ENCODE measurements around the gene CHP2.

CHP2 gene

GRCh38 chr16:23710008-23710407 lies 44.8 kb upstream of the CHP2 start:
- Histone ChIP-seq H2AFZ (ENCODE audit: low read length) (no peak overlapping the region), H4K8ac (ENCODE audit: low read depth, low read length) (no peak overlapping the region), H3K4me3 (ENCODE audit: low read length in 2 of 2) (peak overlapping the region in 1 of 2 donors; percentile 51), H2BK120ac (ENCODE audit: low read depth, low read length) (no peak overlapping the region), H3K27ac (replicated peaks; ENCODE audit: low read length) (no peak overlapping the region), H2BK5ac (ENCODE audit: low read length) (no peak overlapping the region), H3K79me1 (ENCODE audit: low read depth, low read length) (no peaks in the 10 kb centered on the region), H3K36me3 (replicated peaks in 1 of 2; ENCODE audit: control insufficient read depth in 2 of 2, insufficient read depth in 2 of 2, low read length in 2 of 2) (no peaks in the 10 kb centered on the region), H3K18ac (ENCODE audit: low read length) (no peak overlapping the region), H4K91ac (ENCODE audit: low read depth, low read length, poor library complexity) (no peak overlapping the region), H3K9me3 (replicated peaks in 1 of 2; ENCODE audit: control insufficient read depth in 2 of 2, insufficient read depth in 1 of 2, low read depth in 1 of 2, low read length in 2 of 2) (peaks cover 2 to 3% of the 10 kb centered on the region in 2 donors), H3K9ac (ENCODE audit: low read depth, low read length, poor library complexity) (no peak overlapping the region), H2AK5ac (ENCODE audit: low read depth, low read length) (no peak overlapping the region), H3K27me3 (ENCODE audit: control insufficient read depth in 3 of 3, insufficient read depth in 3 of 3, low read depth in 1 of 3, low read length in 3 of 3) (peaks cover 2 to 44% (median 23%) of the 10 kb centered on the region in 3 experiments), H3K4me1 (ENCODE audit: control insufficient read depth in 2 of 2, insufficient read depth in 1 of 2, low read depth in 1 of 2, low read length in 2 of 2) (no peaks in the 10 kb centered on the region), H2BK15ac (ENCODE audit: low read length) (no peak overlapping the region), H3K4me2 (ENCODE audit: insufficient read depth, low read length, poor library complexity, severe bottlenecking) (no peak overlapping the region), H2BK12ac (ENCODE audit: low read length) (no peak overlapping the region), H3K14ac (ENCODE audit: low read length) (no peak overlapping the region), H3K4ac (ENCODE audit: low read length) (no peak overlapping the region), H3K23ac (ENCODE audit: low read depth, low read length, poor library complexity) (no peak overlapping the region)
- no peak for DNase-seq (ENCODE audit: low spot score)
- no CpG with 5 or more reads among the region's 2 CpGs for WGBS, 2 donors (ENCODE audit: extremely low coverage in 2 of 2, insufficient read length in 2 of 2, insufficient replicate concordance in 1 of 2)

- Histone ChIP-seq H2BK12ac (ENCODE audit: low read length) (no peak overlapping the region), H3K4ac (ENCODE audit: low read length) (no peak overlapping the region), H3K9me3 (replicated peaks in 1 of 2; ENCODE audit: control insufficient read depth in 2 of 2, insufficient read depth in 1 of 2, low read depth in 1 of 2, low read length in 2 of 2) (peaks cover 2 to 3% of the 10 kb centered on the region in 2 donors), H2BK15ac (ENCODE audit: low read length) (no peak overlapping the region), H3K4me3 (ENCODE audit: low read length in 2 of 2) (no peak overlapping the region), H3K79me1 (ENCODE audit: low read depth, low read length) (no peaks in the 10 kb centered on the region), H3K36me3 (replicated peaks in 1 of 2; ENCODE audit: control insufficient read depth in 2 of 2, insufficient read depth in 2 of 2, low read length in 2 of 2) (no peaks in the 10 kb centered on the region), H2AK5ac (ENCODE audit: low read depth, low read length) (no peak overlapping the region), H3K27me3 (ENCODE audit: control insufficient read depth in 3 of 3, insufficient read depth in 3 of 3, low read depth in 1 of 3, low read length in 3 of 3) (peaks cover 2 to 45% (median 23%) of the 10 kb centered on the region in 3 experiments), H2AFZ (ENCODE audit: low read length) (no peak overlapping the region), H3K18ac (ENCODE audit: low read length) (no peak overlapping the region), H3K4me1 (ENCODE audit: control insufficient read depth in 2 of 2, insufficient read depth in 1 of 2, low read depth in 1 of 2, low read length in 2 of 2) (no peaks in the 10 kb centered on the region), H3K14ac (ENCODE audit: low read length) (no peak overlapping the region), H3K9ac (ENCODE audit: low read depth, low read length, poor library complexity) (no peak overlapping the region), H4K8ac (ENCODE audit: low read depth, low read length) (no peak overlapping the region), H3K4me2 (ENCODE audit: insufficient read depth, low read length, poor library complexity, severe bottlenecking) (no peak overlapping the region), H3K27ac (replicated peaks; ENCODE audit: low read length) (no peak overlapping the region), H2BK5ac (ENCODE audit: low read length) (no peak overlapping the region), H3K23ac (ENCODE audit: low read depth, low read length, poor library complexity) (no peak overlapping the region), H4K91ac (ENCODE audit: low read depth, low read length, poor library complexity) (no peak overlapping the region), H2BK120ac (ENCODE audit: low read depth, low read length) (no peak overlapping the region)
- no peak for DNase-seq (ENCODE audit: low spot score)
- no CpG with 5 or more reads among the region's 3 CpGs for WGBS, 2 donors (ENCODE audit: extremely low coverage in 2 of 2, insufficient read length in 2 of 2, insufficient replicate concordance in 1 of 2)
Observed at GRCh38 chr16:23710504-23710903, 44.3 kb upstream of the CHP2 start.

- no peak overlapping the region for H2BK15ac ChIP-seq (ENCODE audit: low read length)
- no peak overlapping the region for H3K18ac ChIP-seq (ENCODE audit: low read length)
- no peak overlapping the region for H2BK5ac ChIP-seq (ENCODE audit: low read length)
- H3K4me1 ChIP-seq (ENCODE audit: control insufficient read depth in 2 of 2, insufficient read depth in 1 of 2, low read depth in 1 of 2, low read length in 2 of 2): no peaks in the 10 kb centered on the region
- no CpG with 5 or more reads among the region's 4 CpGs for WGBS, 2 donors (ENCODE audit: extremely low coverage in 2 of 2, insufficient read length in 2 of 2, insufficient replicate concordance in 1 of 2)
- no peak overlapping the region for H4K8ac ChIP-seq (ENCODE audit: low read depth, low read length)
- H2AK5ac ChIP-seq (ENCODE audit: low read depth, low read length): no peak overlapping the region
- H2BK12ac ChIP-seq (ENCODE audit: low read length): no peak overlapping the region
- H3K27ac ChIP-seq (replicated peaks; ENCODE audit: low read length): no peak overlapping the region
- H3K4ac ChIP-seq (ENCODE audit: low read length): no peak overlapping the region
- H3K14ac ChIP-seq (ENCODE audit: low read length): no peak overlapping the region
- no peak overlapping the region for H3K9ac ChIP-seq (ENCODE audit: low read depth, low read length, poor library complexity)
- H3K79me1 ChIP-seq (ENCODE audit: low read depth, low read length): no peaks in the 10 kb centered on the region
- H3K36me3 ChIP-seq (replicated peaks in 1 of 2; ENCODE audit: control insufficient read depth in 2 of 2, insufficient read depth in 2 of 2, low read length in 2 of 2): no peaks in the 10 kb centered on the region
- H3K23ac ChIP-seq (ENCODE audit: low read depth, low read length, poor library complexity): peak overlapping the region; percentile 35
- H2BK120ac ChIP-seq (ENCODE audit: low read depth, low read length): no peak overlapping the region
- H3K4me2 ChIP-seq (ENCODE audit: insufficient read depth, low read length, poor library complexity, severe bottlenecking): no peak overlapping the region
- H3K27me3 ChIP-seq (ENCODE audit: control insufficient read depth in 3 of 3, insufficient read depth in 3 of 3, low read depth in 1 of 3, low read length in 3 of 3): peaks cover 2 to 47% (median 23%) of the 10 kb centered on the region in 3 experiments
- H3K9me3 ChIP-seq (replicated peaks in 1 of 2; ENCODE audit: control insufficient read depth in 2 of 2, insufficient read depth in 1 of 2, low read depth in 1 of 2, low read length in 2 of 2): peaks cover 2 to 3% of the 10 kb centered on the region in 2 donors
- H4K91ac ChIP-seq (ENCODE audit: low read depth, low read length, poor library complexity): no peak overlapping the region
- no peak overlapping the region for H2AFZ ChIP-seq (ENCODE audit: low read length)
- no peak for DNase-seq (ENCODE audit: low spot score)
- no peak overlapping the region for H3K4me3 ChIP-seq (ENCODE audit: low read length in 2 of 2)
Observed at GRCh38 chr16:23711785-23712184, 43.0 kb upstream of the CHP2 start.

GRCh38 chr16:23712976-23713375 lies 41.9 kb upstream of the CHP2 start, which contains the start of gene ERN2:
Gene ERN2 (minus strand): TSS chr16:23713222. CDS start chr16:23713187, 35 bp downstream.
- Histone ChIP-seq H2AK5ac (ENCODE audit: low read depth, low read length) (no peak within 1 kb of the TSS), H4K91ac (ENCODE audit: low read depth, low read length, poor library complexity) (no peak within 1 kb of the TSS), H3K14ac (ENCODE audit: low read length) (peak within 1 kb of the TSS; percentile 51), H3K79me1 (ENCODE audit: low read depth, low read length) (no peaks in the 10 kb centered on the region), H3K23ac (ENCODE audit: low read depth, low read length, poor library complexity) (peak within 1 kb of the TSS; percentile 35), H3K36me3 (replicated peaks in 1 of 2; ENCODE audit: control insufficient read depth in 2 of 2, insufficient read depth in 2 of 2, low read length in 2 of 2) (no peaks in the 10 kb centered on the region), H4K8ac (ENCODE audit: low read depth, low read length) (no peak within 1 kb of the TSS), H3K18ac (ENCODE audit: low read length) (peak within 1 kb of the TSS; percentile 86), H2AFZ (ENCODE audit: low read length) (peak within 1 kb of the TSS; percentile 73), H3K4me3 (ENCODE audit: low read length in 2 of 2) (peak within 1 kb of the TSS in 1 of 2 donors; percentile 73), H2BK12ac (ENCODE audit: low read length) (no peak within 1 kb of the TSS), H2BK5ac (ENCODE audit: low read length) (no peak within 1 kb of the TSS), H3K4me1 (ENCODE audit: control insufficient read depth in 2 of 2, insufficient read depth in 1 of 2, low read depth in 1 of 2, low read length in 2 of 2) (no peaks in the 10 kb centered on the region), H3K9ac (ENCODE audit: low read depth, low read length, poor library complexity) (peak within 1 kb of the TSS; percentile 65), H2BK120ac (ENCODE audit: low read depth, low read length) (no peak within 1 kb of the TSS), H3K4ac (ENCODE audit: low read length) (no peak within 1 kb of the TSS), H3K4me2 (ENCODE audit: insufficient read depth, low read length, poor library complexity, severe bottlenecking) (peak within 1 kb of the TSS; percentile 59), H3K27ac (replicated peaks; ENCODE audit: low read length) (no peak within 1 kb of the TSS), H3K9me3 (replicated peaks in 1 of 2; ENCODE audit: control insufficient read depth in 2 of 2, insufficient read depth in 1 of 2, low read depth in 1 of 2, low read length in 2 of 2) (peaks cover 2 to 3% of the 10 kb centered on the region in 2 donors), H2BK15ac (ENCODE audit: low read length) (peak within 1 kb of the TSS; percentile 77), H3K27me3 (ENCODE audit: control insufficient read depth in 3 of 3, insufficient read depth in 3 of 3, low read depth in 1 of 3, low read length in 3 of 3) (peaks cover 2 to 51% (median 23%) of the 10 kb centered on the region in 3 experiments)
- DNase-seq (ENCODE audit: low spot score): no peak
- WGBS, 2 donors (ENCODE audit: extremely low coverage in 2 of 2, insufficient read length in 2 of 2, insufficient replicate concordance in 1 of 2): no CpG with 5 or more reads among the region's 37 CpGs
